NCI-H226 (cell line): ENCODE results near the gene SYT8.
"Not testable (repeated sequence)": the region's sequence is repeated elsewhere in the genome, so short reads cannot be mapped to it uniquely, and the experiment has no call there.

Source experiments
- DNase-seq: peaks from one replicate; pipeline ENCODE4 v3.0.0-alpha.2; 2015

Gene SYT8, protein sequence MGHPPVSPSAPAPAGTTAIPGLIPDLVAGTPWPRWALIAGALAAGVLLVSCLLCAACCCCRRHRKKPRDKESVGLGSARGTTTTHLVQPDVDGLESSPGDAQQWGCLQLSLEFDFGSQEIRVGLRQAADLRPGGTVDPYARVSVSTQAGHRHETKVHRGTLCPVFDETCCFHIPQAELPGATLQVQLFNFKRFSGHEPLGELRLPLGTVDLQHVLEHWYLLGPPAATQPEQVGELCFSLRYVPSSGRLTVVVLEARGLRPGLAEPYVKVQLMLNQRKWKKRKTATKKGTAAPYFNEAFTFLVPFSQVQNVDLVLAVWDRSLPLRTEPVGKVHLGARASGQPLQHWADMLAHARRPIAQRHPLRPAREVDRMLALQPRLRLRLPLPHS

DNA sequence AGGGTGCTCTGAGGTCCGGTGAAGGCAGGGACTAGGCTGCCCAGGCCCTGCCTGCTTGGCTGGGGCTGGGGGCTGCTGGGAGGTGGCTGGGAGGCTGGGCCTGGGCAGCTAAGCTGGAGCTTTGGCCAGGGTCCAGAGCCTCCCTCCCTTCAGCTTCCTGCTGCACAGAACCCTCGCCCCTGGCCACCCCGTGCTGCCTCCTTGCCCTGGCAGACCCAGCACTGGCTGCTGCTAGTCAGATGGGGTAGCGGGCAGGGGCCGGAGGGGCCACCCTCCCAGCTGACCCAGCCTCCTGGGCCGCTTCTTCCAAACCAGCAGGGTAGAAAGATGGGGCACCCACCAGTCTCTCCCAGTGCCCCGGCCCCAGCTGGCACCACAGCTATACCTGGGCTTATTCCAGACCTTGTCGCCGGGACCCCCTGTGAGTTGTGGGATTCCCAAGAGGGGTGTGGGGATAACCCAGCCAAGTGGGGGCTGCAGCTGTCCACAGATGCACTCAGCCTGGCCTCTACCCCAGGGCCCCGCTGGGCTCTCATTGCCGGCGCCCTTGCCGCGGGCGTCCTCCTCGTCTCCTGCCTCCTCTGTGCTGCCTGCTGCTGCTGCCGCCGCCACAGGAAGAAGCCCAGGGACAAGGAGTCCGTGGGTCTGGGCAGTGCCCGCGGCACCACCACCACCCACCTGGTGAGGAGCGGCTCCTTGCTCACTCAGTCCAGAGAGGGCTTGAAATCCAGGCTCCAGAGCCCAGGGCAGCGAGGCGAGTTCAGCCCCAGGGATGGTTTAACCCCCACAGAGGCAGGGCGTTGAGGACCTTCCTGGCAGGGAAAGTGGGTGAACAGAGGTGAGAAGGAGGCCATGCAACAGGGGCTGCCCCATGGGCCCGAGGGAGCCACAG is at the start of gene SYT8:
Gene SYT8 (plus strand): TSS at position 212 of the 892 bp plus-strand sequence. CDS start 116 bp downstream, at position 328.
- no peak for DNase-seq

- no peak for DNase-seq
Measured at GRCh38 chr11:1785749-1786413, 48.9 kb upstream of the SYT8 start.

GRCh38 chr11:1786466-1786865 is 48.3 kb upstream of the SYT8 start:
- no peak for DNase-seq

- no peak for DNase-seq
Measured at GRCh38 chr11:1791912-1792311, 42.9 kb upstream of the SYT8 start.

- no peak for DNase-seq
Measured at GRCh38 chr11:1792461-1792860, 42.3 kb upstream of the SYT8 start.

DNA sequence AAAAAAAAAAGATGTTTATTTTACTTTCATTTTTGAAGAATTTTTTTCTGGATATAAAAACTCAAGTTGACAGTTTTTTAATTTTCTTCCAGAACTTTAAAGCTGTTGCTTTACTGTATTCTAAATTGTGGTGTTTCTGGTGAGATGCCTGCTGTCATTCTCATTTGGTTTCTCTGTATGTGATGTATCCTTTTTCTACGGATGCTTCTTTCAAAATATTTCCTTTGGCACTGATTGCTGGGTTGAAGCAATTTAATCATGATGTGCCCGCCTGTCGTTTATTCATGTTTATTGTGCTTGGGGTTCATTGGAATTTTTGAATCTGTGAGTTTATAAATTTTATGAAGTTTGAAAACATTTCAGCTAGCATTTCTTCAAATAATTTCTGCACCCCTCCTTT is 41.7 kb upstream of the SYT8 start:
- no peak for DNase-seq

DNA sequence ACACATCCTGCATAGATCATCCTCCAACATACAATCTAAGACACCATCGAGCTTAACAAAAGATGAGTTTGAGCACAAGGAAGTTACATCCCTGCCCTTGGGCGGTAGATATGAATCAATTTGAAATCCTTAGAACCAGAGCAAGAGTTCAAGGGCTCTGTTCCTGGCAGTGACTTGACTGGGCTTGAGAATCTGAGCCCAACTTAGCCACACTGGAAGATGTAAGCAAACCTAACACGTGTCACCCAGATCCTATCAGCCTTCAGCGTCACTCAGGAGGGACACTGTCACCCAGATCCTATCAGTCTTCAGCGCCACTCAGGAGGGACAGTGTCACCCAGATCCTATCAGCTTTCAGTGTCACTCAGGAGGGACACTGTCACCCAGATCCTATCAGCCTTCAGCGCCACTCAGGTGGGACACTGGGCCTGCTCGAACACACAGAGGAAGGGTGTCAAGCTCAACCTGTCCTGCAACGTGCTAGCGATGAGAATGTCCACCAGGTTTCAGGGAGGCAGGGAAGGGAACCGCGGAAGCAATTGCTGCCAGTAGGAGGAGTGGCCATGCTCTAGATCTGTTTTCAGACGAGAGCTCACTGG is 38.3 kb upstream of the SYT8 start:
- no peak for DNase-seq

DNA sequence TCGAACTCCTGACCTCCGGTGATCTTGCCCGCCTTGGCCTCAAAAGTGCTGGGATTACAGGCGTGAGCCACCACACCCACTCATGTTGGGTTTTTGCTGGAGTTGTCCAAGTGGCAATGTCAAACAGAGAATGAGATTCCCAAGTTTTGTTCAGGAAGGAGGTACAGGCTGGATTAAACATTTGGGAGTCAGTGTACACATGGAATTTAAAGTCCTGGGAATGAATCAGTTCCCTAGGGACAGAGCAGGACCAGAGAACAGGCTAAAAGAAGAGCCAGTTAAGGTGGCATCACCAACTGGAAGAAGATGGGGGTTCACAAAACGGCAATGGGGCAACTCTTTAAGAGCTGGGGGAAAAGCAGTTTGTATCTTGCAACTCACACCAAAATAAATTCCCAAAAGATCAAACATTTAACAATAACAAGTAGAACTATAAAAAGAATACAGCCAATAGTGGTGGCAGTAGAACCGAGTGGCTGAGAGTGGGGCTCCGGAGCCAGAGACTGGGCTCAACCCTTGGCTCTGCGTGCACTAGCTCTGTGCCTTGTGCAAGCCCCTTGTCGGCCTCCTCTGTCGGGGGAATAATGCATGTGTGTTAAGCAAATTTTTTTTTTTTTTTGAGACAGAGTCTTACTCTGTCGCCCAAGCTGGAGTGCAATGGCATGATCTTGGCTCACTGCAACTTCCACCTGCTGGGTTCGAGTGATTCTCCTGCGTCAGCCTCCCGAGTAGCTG is 37.2 kb upstream of the SYT8 start:
- no peak for DNase-seq

GRCh38 chr11:1803246-1803645 is 31.5 kb upstream of the SYT8 start:
- DNase-seq: no peak

DNA sequence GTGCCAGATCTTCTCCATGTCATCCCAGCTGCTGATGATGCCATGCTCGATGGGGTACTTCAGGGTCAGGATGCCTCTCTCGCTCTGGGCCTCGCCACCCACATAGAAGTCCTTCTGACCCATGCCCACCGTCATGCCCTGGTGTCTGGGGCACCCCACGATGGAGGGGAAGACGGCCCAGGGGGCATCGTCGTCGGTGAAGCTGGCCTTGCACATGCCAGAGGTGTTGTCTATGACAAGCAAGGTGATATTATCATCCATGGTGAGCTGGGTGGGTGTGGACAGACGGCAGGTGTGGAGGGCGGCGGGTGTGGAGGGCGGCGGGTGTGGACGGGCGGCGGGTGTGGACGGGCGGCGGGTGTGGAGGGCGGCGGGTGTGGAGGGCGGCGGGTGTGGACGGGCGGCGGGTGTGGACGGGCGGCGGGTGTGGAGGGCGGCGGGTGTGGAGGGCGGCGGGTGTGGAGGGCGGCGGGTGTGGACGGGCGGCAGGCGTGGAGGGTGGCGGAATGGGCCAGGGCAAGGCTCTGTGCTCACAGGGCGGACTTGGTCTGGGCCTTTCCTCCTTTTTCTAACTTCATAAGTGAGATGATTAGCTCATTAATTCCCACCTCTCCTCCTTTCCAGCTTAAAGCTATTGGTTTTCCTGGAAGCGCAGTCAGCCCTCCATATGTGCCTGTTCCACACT is 30.8 kb upstream of the SYT8 start:
- DNase-seq: not testable (repeated sequence)

- no peak for DNase-seq
Measured at GRCh38 chr11:1805525-1805924, 29.3 kb upstream of the SYT8 start.

- DNase-seq: no peak
Measured at GRCh38 chr11:1807264-1807995, 27.4 kb upstream of the SYT8 start.

DNA sequence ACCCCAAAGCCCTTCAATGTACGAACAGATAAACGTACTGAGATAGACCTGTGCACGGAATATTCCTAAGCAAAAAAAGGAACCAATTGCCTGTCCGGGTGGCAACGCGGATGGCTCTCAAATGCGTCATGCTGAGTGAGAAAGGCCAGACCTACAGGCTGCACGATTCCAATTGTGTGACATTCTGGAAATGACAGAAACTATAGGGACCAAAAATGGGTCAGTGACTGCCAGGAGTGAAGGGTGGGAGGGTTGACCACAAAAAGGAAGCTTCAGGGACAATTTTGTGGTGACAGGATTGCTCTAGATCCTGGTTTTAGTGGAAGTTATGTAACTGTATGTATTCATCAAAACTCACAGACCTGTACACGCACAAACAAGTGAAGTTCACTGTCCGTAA is 24.0 kb upstream of the SYT8 start:
- no peak for DNase-seq

GRCh38 chr11:1812274-1812673 is 22.5 kb upstream of the SYT8 start:
- DNase-seq: no peak

GRCh38 chr11:1812801-1813200 is 22.0 kb upstream of the SYT8 start:
- DNase-seq: no peak

DNA sequence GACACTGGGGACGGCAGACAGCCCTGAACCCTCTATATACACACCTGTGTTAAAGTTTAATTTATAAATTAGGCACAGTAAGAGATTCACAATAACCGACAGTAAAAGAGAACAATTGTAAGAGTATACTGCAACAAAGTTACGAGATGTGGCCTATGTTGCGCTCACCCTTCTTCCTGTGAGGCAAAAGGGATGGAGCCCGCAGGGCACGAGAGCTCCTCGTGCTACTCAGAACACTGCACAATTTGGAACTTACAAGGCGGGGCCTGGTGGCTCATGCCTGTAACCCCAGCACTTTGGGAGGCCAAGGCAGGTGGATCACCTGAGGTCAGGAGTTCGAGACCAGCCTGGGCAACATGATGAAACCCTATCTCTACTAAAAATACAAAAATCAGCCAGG is 21.4 kb upstream of the SYT8 start:
- DNase-seq: not testable (repeated sequence)

- DNase-seq: no peak
Measured at GRCh38 chr11:1814691-1815090, 20.1 kb upstream of the SYT8 start.

GRCh38 chr11:1815311-1815710 is 19.5 kb upstream of the SYT8 start:
- no peak for DNase-seq

DNA sequence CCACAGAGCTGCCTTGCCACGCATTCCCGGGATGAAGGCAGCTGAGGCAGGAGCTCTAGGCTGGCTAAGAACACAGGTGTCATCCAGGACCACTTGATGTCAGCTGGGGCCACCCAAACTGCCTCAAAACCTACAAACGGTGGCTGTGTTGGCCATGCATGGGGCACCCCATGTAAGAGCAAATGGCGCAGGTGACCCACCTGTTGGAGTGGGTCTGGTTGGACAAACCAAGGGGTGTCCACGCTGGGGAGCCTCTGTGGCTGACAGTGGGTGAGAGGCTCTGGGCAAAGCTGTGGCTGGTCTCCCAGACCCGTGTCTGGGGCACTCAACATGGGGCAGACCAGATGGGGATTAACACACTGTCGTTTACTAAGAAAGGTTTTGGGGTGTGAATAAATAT is 19.0 kb upstream of the SYT8 start:
- no peak for DNase-seq

DNA sequence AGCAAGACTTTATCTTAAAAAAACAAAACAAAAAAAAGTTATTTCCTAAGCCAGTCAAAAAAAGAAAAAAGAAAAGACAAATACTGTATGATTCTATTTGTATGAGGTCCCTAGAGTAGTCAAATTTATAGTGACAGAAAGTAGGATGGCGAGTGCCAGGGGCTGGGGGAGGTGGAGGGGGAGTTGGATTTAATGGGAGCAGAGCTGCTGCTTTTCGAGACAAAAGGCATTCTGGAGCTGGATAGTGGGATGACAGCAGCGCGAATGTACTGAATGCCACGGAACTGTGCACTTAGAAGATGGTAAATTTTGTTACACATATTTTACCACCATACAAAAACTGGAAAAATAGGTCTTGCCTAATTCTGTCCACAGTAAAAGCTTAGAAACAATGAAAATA is 17.8 kb upstream of the SYT8 start:
- DNase-seq: no peak

GRCh38 chr11:1817511-1817910 is 17.3 kb upstream of the SYT8 start:
- no peak for DNase-seq
